Astrocyte of the hippocampus (primary cell): ENCODE measurements around the gene LKAAEAR1.

Experiments used
- DNase-seq: peaks from one replicate; pipeline ENCODE4 v3.0.0; 2011; ENCODE audit warnings: low read depth, low spot score

Gene LKAAEAR1

GRCh38 chr20:64067005-64067632, 17.1 kb downstream of the LKAAEAR1 start:
- DNase-seq, result no peak

GRCh38 chr20:64065974-64066343, 18.2 kb downstream of the LKAAEAR1 start:
- DNase-seq, result peak; percentile 74

- no peak for DNase-seq
These were observed 18.9 kb downstream of the LKAAEAR1 start for GRCh38 chr20:64065062-64065973.

GRCh38 chr20:64064145-64064698, 20.0 kb downstream of the LKAAEAR1 start:
- DNase-seq, result peak; percentile 75

- DNase-seq, result peak; percentile 47
These were observed 20.6 kb downstream of the LKAAEAR1 start for GRCh38 chr20:64063389-64064144.

- DNase-seq, result peak; percentile 99
These were observed 21.4 kb downstream of the LKAAEAR1 start, which contains the start of gene TCEA2 for GRCh38 chr20:64062596-64063388. TCEA2 (plus strand) TSS chr20:64063198; CDS start chr20:64063313, 115 bp downstream.

GRCh38 chr20:64062276-64062595, 22.0 kb downstream of the LKAAEAR1 start:
- DNase-seq, result no peak

GRCh38 chr20:64058536-64058935, 25.7 kb downstream of the LKAAEAR1 start:
- DNase-seq, result peak; percentile 51

- peak; percentile 84 for DNase-seq
These were observed 26.3 kb downstream of the LKAAEAR1 start for GRCh38 chr20:64057628-64058498.

GRCh38 chr20:64056889-64057627, 27.1 kb downstream of the LKAAEAR1 start:
- no peak for DNase-seq

GRCh38 chr20:64056639-64056888, 27.6 kb downstream of the LKAAEAR1 start:
- no peak for DNase-seq

GRCh38 chr20:64055893-64056638, 28.1 kb downstream of the LKAAEAR1 start:
- peak; percentile 78 for DNase-seq

GRCh38 chr20:64055396-64055892, 28.8 kb downstream of the LKAAEAR1 start:
- DNase-seq, result no peak

- peak; percentile 58 for DNase-seq
These were observed 30.1 kb downstream of the LKAAEAR1 start for GRCh38 chr20:64053841-64054661.

GRCh38 chr20:64052987-64053840, 31.0 kb downstream of the LKAAEAR1 start:
- DNase-seq, result no peak

GRCh38 chr20:64052326-64052722, 31.9 kb downstream of the LKAAEAR1 start:
- no peak for DNase-seq
